SU-DHL-6 (cell line): ENCODE measurements around the gene GP2.

ENCODE experiments used
- H2AFZ ChIP-seq: fragments of 200-600 bp; sonication (generic); 2 replicates; pipeline ENCODE4 v1.6.1; 2014; ENCODE audit warnings: low read depth, mild to moderate bottlenecking, moderate library complexity, mixed read lengths, antibody characterized with exemption, low read length; ENCODE audit not compliant: severe bottlenecking
- H3F3A ChIP-seq: fragments of 200-600 bp; shearing (Covaris generic); 2 replicates; pipeline ENCODE4 v1.6.0; 2016; ENCODE audit warnings: antibody characterized with exemption, mild to moderate bottlenecking; ENCODE audit not compliant: insufficient read depth
- H3K27ac ChIP-seq: fragments of 200-600 bp; sonication (generic); 2 replicates; pipeline ENCODE4 v1.5.1; 2016; ENCODE audit warnings: low read depth, mild to moderate bottlenecking, low read length, moderate library complexity, mixed read lengths
- H3K27me3 ChIP-seq: fragments of 200-600 bp; sonication (generic), shearing (Covaris generic); 2 replicates; pipeline ENCODE4 v1.6.0; 2014; ENCODE audit warnings: mild to moderate bottlenecking, low read length
- H3K36me3 ChIP-seq: fragments of 200-600 bp; sonication (generic); 2 replicates; pipeline ENCODE4 v1.6.1; 2014; ENCODE audit warnings: mild to moderate bottlenecking, low read length, mixed read lengths
- H3K4me2 ChIP-seq: fragments of 300-600, 200-600 bp; shearing (Covaris generic), sonication (generic); 2 replicates; pipeline ENCODE4 v1.6.0; 2014; ENCODE audit warnings: low read length, low read depth, mild to moderate bottlenecking; ENCODE audit not compliant: poor library complexity, severe bottlenecking
- H3K4me3 ChIP-seq: fragments of 200-600 bp; sonication (generic); 2 replicates; pipeline ENCODE4 v1.5.1; 2014; ENCODE audit warnings: antibody characterized with exemption, low read length, mild to moderate bottlenecking, mixed read lengths; ENCODE audit not compliant: insufficient read depth, poor library complexity, severe bottlenecking
- H3K79me2 ChIP-seq: fragments of 200-600 bp; sonication (generic); 2 replicates; pipeline ENCODE4 v1.6.1; 2014; ENCODE audit warnings: mild to moderate bottlenecking, low read length, moderate library complexity; ENCODE audit not compliant: insufficient read depth
- H3K9ac ChIP-seq: fragments of 200-600 bp; sonication (generic); 2 replicates; pipeline ENCODE4 v1.7.0; 2014; ENCODE audit warnings: mild to moderate bottlenecking, low read length
- H3K9me2 ChIP-seq: fragments of 200-600 bp; sonication (generic); replicated peaks from 2 replicates; pipeline ENCODE4 v1.6.1; 2014; ENCODE audit warnings: low read length; ENCODE audit not compliant: insufficient read depth
- H3K9me3 ChIP-seq: fragments of 200-600 bp; sonication (generic); 2 replicates; pipeline ENCODE4 v1.6.1; 2014; ENCODE audit warnings: low read length, mixed read lengths; ENCODE audit not compliant: insufficient read depth
- H4K20me1 ChIP-seq: fragments of 200-600 bp; sonication (generic); 2 replicates; pipeline ENCODE4 v1.6.1; 2014; ENCODE audit warnings: low read depth, mild to moderate bottlenecking, antibody characterized with exemption, low read length, moderate library complexity, mixed read lengths
- EZH2phosphoT487 ChIP-seq: fragments of 200-600 bp; sonication (generic), shearing (Covaris generic); conservative IDR thresholded peaks from 2 replicates; pipeline ENCODE4 v1.6.1; 2018; ENCODE audit warnings: mild to moderate bottlenecking, antibody characterized with exemption, low read length, moderate library complexity, mixed read lengths
- TF ChIP-seq, protein P1 (sequence below): fragments of 200-600 bp; sonication (generic); IDR thresholded peaks from one replicate; pipeline ENCODE4 v1.5.1; 2017; ENCODE audit warnings: antibody characterized with exemption, mild to moderate bottlenecking, low read length, moderate library complexity; ENCODE audit not compliant: insufficient read depth, poor library complexity, severe bottlenecking

Gene GP2

DNA sequence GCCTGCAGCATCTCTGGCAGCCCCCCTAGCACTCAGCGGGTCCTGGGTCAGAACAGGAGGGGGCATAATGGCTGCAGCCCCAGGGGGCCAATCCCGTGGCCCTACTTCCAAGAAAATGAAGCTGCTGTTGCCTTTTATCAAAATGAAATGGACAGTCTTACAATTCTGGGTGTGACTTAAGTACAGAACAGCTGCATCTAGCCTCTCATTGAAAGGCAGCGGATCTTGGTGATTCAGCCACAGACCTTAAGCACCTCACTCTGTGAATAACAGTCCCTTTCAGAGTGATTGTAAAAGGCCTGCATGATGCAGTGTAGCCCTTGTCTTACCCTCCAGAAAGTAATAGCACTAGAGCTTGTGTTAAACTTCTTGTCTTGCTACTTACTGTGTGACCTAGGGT is 36.7 kb upstream of the GP2 start:
- Histone ChIP-seq H4K20me1 (no peaks in the 10 kb centered on the region), H3K4me2 (no peak overlapping the region), H2AFZ (no peak overlapping the region), H3K27ac (no peak overlapping the region), H3K36me3 (no peaks in the 10 kb centered on the region), H3K27me3 (no peaks in the 10 kb centered on the region), H3K79me2 (no peaks in the 10 kb centered on the region), H3F3A (no peaks in the 10 kb centered on the region), H3K9ac (no peak overlapping the region), H3K9me3 (no peaks in the 10 kb centered on the region), H3K4me3 (no peak overlapping the region), H3K9me2 (no peaks in the 10 kb centered on the region)
- TF ChIP-seq, protein P1, sequence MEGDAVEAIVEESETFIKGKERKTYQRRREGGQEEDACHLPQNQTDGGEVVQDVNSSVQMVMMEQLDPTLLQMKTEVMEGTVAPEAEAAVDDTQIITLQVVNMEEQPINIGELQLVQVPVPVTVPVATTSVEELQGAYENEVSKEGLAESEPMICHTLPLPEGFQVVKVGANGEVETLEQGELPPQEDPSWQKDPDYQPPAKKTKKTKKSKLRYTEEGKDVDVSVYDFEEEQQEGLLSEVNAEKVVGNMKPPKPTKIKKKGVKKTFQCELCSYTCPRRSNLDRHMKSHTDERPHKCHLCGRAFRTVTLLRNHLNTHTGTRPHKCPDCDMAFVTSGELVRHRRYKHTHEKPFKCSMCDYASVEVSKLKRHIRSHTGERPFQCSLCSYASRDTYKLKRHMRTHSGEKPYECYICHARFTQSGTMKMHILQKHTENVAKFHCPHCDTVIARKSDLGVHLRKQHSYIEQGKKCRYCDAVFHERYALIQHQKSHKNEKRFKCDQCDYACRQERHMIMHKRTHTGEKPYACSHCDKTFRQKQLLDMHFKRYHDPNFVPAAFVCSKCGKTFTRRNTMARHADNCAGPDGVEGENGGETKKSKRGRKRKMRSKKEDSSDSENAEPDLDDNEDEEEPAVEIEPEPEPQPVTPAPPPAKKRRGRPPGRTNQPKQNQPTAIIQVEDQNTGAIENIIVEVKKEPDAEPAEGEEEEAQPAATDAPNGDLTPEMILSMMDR = no peak
- no peak for TF ChIP-seq EZH2phosphoT487

- TF ChIP-seq, protein P1 = no peak
- TF ChIP-seq EZH2phosphoT487 = no peak
- no peak overlapping the region for H3K9ac ChIP-seq
- no peak overlapping the region for H2AFZ ChIP-seq
- H3K9me3 ChIP-seq = no peaks in the 10 kb centered on the region
- no peaks in the 10 kb centered on the region for H3K9me2 ChIP-seq
- H3K36me3 ChIP-seq = no peaks in the 10 kb centered on the region
- H3K27me3 ChIP-seq = no peaks in the 10 kb centered on the region
- H3K27ac ChIP-seq = no peak overlapping the region
- H3K79me2 ChIP-seq = no peaks in the 10 kb centered on the region
- no peaks in the 10 kb centered on the region for H4K20me1 ChIP-seq
- no peak overlapping the region for H3K4me3 ChIP-seq
- H3F3A ChIP-seq = no peaks in the 10 kb centered on the region
- no peak overlapping the region for H3K4me2 ChIP-seq
These were observed 35.9 kb upstream of the GP2 start for GRCh38 chr16:20363191-20363590.

DNA sequence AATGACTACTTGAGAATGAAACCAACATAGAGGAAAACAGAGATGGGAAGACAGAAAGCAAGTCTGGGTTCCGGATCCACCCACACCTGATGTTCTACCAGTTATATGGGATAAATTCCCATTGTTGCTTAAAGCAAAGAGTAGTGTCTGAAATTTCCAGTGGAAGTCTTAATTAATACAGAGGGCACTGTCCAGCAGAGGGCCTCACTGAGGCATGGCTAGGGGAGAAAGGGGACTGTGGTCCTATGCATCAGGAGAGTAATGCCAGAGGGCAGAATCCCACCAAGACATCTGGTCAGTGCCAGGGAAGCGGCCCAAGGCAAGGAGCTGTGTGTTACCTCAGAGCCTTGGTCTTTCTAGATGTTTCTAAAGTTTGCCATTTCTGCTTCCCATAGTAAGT is 32.7 kb upstream of the GP2 start:
- Histone ChIP-seq H3K4me2 (no peak overlapping the region), H4K20me1 (no peaks in the 10 kb centered on the region), H2AFZ (no peak overlapping the region), H3K27me3 (no peaks in the 10 kb centered on the region), H3K36me3 (no peaks in the 10 kb centered on the region), H3K4me3 (no peak overlapping the region), H3K9me3 (no peaks in the 10 kb centered on the region), H3F3A (no peaks in the 10 kb centered on the region), H3K79me2 (no peaks in the 10 kb centered on the region), H3K9me2 (no peaks in the 10 kb centered on the region), H3K9ac (no peak overlapping the region), H3K27ac (no peak overlapping the region)
- no peak for TF ChIP-seq EZH2phosphoT487
- TF ChIP-seq, protein P1 = no peak
